Loucy (cell line): Measurements from ENCODE around the gene SCD.

ENCODE experiments used
- H2AFZ ChIP-seq: fragments of 200-600 bp; sonication (generic); 2 replicates; pipeline ENCODE4 v1.6.0; 2016; ENCODE audit warnings: antibody characterized with exemption, mild to moderate bottlenecking, low read length, moderate library complexity
- H3F3A ChIP-seq: fragments of 200-600 bp; 2 replicates; pipeline ENCODE4 v1.6.0; 2016; ENCODE audit warnings: antibody characterized with exemption, low read depth, mild to moderate bottlenecking
- H3K27me3 ChIP-seq: fragments of 200-600 bp; sonication (generic); 2 replicates; pipeline ENCODE4 v1.6.1; 2014; ENCODE audit warnings: low read length, mild to moderate bottlenecking; ENCODE audit not compliant: insufficient read depth, poor library complexity, severe bottlenecking
- H3K36me3 ChIP-seq: fragments of 200-600 bp; sonication (generic); 2 replicates; pipeline ENCODE4 v1.6.1; 2016; ENCODE audit warnings: low read length; ENCODE audit not compliant: insufficient read depth
- H3K4me1 ChIP-seq: fragments of 200-600 bp; sonication (generic); 2 replicates; pipeline ENCODE4 v1.5.1; 2014; ENCODE audit warnings: low read length, mild to moderate bottlenecking; ENCODE audit not compliant: insufficient read depth, poor library complexity, severe bottlenecking
- H3K4me2 ChIP-seq: fragments of 200-600 bp; sonication (generic); 2 replicates; pipeline ENCODE4 v1.6.0; 2014; ENCODE audit warnings: antibody characterized with exemption, low read length, low read depth, mild to moderate bottlenecking; ENCODE audit not compliant: poor library complexity, severe bottlenecking
- H3K4me3 ChIP-seq: fragments of 200-600 bp; sonication (generic); 2 replicates; pipeline ENCODE4 v1.5.1; 2014; ENCODE audit warnings: low read length, mild to moderate bottlenecking, mixed read lengths; ENCODE audit not compliant: poor library complexity, severe bottlenecking
- H3K79me2 ChIP-seq: fragments of 200-600 bp; sonication (generic); 2 replicates; pipeline ENCODE4 v1.6.1; 2014; ENCODE audit warnings: low read length; ENCODE audit not compliant: insufficient read depth
- H3K9ac ChIP-seq: fragments of 200-600 bp; sonication (generic); 2 replicates; pipeline ENCODE4 v1.6.0; 2014; ENCODE audit warnings: mild to moderate bottlenecking, low read depth, low read length, moderate library complexity; ENCODE audit not compliant: poor library complexity, severe bottlenecking
- H3K9me2 ChIP-seq: fragments of 200-600 bp; sonication (generic); replicated peaks from 2 replicates; pipeline ENCODE4 v1.6.1; 2016; ENCODE audit warnings: low read depth, low read length, mixed read lengths
- H3K9me3 ChIP-seq: fragments of 200-600 bp; sonication (generic); 2 replicates; pipeline ENCODE4 v1.6.1; 2014; ENCODE audit warnings: mild to moderate bottlenecking, antibody characterized with exemption, low read length, low read depth; ENCODE audit not compliant: insufficient read depth
- H4K20me1 ChIP-seq: fragments of 200-600 bp; sonication (generic); 2 replicates; pipeline ENCODE4 v1.6.0; 2014; ENCODE audit warnings: antibody characterized with exemption, low read length, mild to moderate bottlenecking; ENCODE audit not compliant: insufficient read depth, poor library complexity, severe bottlenecking
- EZH2phosphoT487 ChIP-seq: fragments of 200-600 bp; IDR thresholded peaks from 2 replicates; pipeline ENCODE4 v1.6.1; 2018; ENCODE audit warnings: antibody characterized with exemption, mild to moderate bottlenecking, moderate library complexity, borderline replicate concordance
- TF ChIP-seq, protein P1 (sequence below): fragments of 200-600 bp; sonication (generic); conservative IDR thresholded peaks from 2 replicates; pipeline ENCODE4 v1.5.1; 2014; ENCODE audit warnings: mild to moderate bottlenecking, antibody characterized with exemption, low read length

The SCD gene

DNA sequence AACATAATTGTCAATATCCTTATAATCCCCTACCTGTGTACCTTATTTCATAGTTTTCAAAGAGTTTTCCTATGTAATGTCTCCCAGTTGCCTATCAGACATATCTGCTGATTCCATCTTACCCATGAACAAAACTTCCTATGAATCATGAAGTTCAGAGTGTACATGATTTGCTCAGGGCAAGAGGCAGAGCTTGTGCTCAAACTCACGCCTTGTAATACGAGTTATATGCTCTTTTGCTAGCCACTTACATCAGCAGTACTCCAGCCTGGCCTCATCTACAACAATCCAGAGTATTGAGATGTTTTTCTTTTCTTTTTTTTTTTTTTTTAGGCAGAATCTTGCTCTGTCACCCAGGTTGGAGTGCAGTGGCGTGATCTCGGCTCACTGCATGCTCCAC lies 28.8 kb upstream of the SCD start:
- H3K9me3 ChIP-seq, result no peaks in the 10 kb centered on the region
- no peaks in the 10 kb centered on the region for H3K9me2 ChIP-seq
- no peak overlapping the region for H3K4me2 ChIP-seq
- no peaks in the 10 kb centered on the region for H3K4me1 ChIP-seq
- no peak overlapping the region for H2AFZ ChIP-seq
- H3K4me3 ChIP-seq, result no peak overlapping the region
- H3K36me3 ChIP-seq, result no peaks in the 10 kb centered on the region
- no peaks in the 10 kb centered on the region for H3K79me2 ChIP-seq
- no peak for TF ChIP-seq EZH2phosphoT487
- TF ChIP-seq, protein P1, sequence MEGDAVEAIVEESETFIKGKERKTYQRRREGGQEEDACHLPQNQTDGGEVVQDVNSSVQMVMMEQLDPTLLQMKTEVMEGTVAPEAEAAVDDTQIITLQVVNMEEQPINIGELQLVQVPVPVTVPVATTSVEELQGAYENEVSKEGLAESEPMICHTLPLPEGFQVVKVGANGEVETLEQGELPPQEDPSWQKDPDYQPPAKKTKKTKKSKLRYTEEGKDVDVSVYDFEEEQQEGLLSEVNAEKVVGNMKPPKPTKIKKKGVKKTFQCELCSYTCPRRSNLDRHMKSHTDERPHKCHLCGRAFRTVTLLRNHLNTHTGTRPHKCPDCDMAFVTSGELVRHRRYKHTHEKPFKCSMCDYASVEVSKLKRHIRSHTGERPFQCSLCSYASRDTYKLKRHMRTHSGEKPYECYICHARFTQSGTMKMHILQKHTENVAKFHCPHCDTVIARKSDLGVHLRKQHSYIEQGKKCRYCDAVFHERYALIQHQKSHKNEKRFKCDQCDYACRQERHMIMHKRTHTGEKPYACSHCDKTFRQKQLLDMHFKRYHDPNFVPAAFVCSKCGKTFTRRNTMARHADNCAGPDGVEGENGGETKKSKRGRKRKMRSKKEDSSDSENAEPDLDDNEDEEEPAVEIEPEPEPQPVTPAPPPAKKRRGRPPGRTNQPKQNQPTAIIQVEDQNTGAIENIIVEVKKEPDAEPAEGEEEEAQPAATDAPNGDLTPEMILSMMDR, result no peak
- no peaks in the 10 kb centered on the region for H3F3A ChIP-seq
- no peaks in the 10 kb centered on the region for H3K27me3 ChIP-seq
- no peaks in the 10 kb centered on the region for H4K20me1 ChIP-seq
- no peak overlapping the region for H3K9ac ChIP-seq

DNA sequence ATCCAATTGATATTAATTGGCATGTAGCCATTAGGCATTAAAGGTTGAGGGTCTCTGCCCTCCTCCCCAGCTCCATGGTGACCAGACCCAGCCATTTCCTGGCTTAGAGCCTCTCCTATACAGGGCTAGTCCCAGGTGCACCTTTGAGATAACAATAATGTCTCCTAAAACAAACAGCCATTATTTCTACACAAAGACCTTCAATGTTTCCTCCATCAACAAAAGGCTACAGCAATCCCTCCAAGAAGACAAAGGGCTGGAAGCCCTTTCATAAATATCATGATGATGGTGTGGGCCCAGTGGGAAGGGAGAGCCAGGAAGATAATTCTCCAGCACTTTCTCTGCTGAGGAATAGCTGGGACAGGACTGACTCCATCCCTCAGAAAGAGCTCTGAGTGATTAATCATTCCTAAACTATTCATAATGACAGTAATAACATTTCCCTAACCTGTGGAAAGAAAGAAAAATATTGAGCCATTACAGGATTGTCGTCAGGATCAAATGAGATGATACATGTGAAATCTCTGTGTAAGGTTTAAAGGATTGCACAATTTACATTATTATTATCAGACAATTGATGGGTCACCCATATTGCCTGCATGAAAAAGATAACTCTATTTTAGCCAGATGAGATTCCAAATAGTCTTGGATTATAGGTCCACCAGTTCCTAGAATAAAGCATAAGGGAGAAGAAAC lies 27.2 kb upstream of the SCD start:
- H3K9me2 ChIP-seq, result no peaks in the 10 kb centered on the region
- H3K9me3 ChIP-seq, result no peaks in the 10 kb centered on the region
- no peaks in the 10 kb centered on the region for H3K27me3 ChIP-seq
- no peaks in the 10 kb centered on the region for H3K36me3 ChIP-seq
- no peak overlapping the region for H3K9ac ChIP-seq
- H3K4me3 ChIP-seq, result no peak overlapping the region
- no peaks in the 10 kb centered on the region for H4K20me1 ChIP-seq
- H3F3A ChIP-seq, result no peaks in the 10 kb centered on the region
- H2AFZ ChIP-seq, result no peak overlapping the region
- no peaks in the 10 kb centered on the region for H3K4me1 ChIP-seq
- H3K4me2 ChIP-seq, result no peak overlapping the region
- H3K79me2 ChIP-seq, result no peaks in the 10 kb centered on the region
- TF ChIP-seq EZH2phosphoT487, result no peak
- TF ChIP-seq, protein P1, result no peak

DNA sequence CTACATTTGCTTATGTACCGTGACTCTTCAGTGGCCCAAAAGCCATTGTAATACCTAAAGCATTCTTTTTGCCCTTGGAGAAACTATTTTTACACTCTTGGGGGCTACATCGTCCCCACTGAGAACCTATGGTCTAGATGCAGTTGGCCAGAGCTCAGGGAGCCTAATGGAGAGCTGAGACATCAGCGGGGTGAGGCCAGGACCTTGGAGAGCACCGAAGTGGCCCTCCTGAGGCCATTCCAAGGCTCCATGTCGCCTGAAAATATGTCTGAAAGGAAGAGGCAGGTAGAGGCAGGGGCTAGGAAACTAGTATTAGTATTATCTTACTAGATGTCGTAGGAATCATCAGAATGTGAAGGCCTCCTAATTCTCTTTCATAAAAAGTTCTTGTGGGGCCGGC lies 21.9 kb upstream of the SCD start:
- no peak overlapping the region for H3K9ac ChIP-seq
- TF ChIP-seq EZH2phosphoT487, result no peak
- TF ChIP-seq, protein P1, result no peak
- no peak overlapping the region for H2AFZ ChIP-seq
- H3K4me1 ChIP-seq, result peaks cover 17% of the 10 kb centered on the region
- H3K9me2 ChIP-seq, result no peaks in the 10 kb centered on the region
- H4K20me1 ChIP-seq, result no peaks in the 10 kb centered on the region
- H3F3A ChIP-seq, result no peaks in the 10 kb centered on the region
- H3K9me3 ChIP-seq, result no peaks in the 10 kb centered on the region
- H3K4me3 ChIP-seq, result no peak overlapping the region
- no peaks in the 10 kb centered on the region for H3K27me3 ChIP-seq
- no peak overlapping the region for H3K4me2 ChIP-seq
- H3K79me2 ChIP-seq, result no peaks in the 10 kb centered on the region
- H3K36me3 ChIP-seq, result no peaks in the 10 kb centered on the region
